K562 (cell line): Measurements from ENCODE around the gene NR3C2. TPM values are rescaled to one million over a fixed set of nuclear protein-coding genes. Genes with fewer than 3 reads are reported as not detected.

Experiments
- ATAC-seq: fragments of 200-7000 bp; cut with Tn5 transposase; 3 replicates; pipeline ENCODE4 v1.9.1; 2020; ENCODE audit warnings: moderate library complexity
- BruUV-seq: library from RNA; stranded (reverse); fragments of 400-500 nt; replicated peaks from 2 replicates; lab custom pipeline; 2021; lab: Mats Ljungman, UMichigan
- CTCF ChIA-PET: fragments of 300-600 bp; formaldehyde crosslinking; extraction: SDS; loops from one replicate; lab custom pipeline; 2021; ENCODE audit warnings: low intra/inter-chr PET ratio; lab: Yijun Ruan, JAX
- POLR2A ChIA-PET: fragments of 300-600, 350-650 bp; sonication (Branson Sonifier 250); formaldehyde crosslinking; extraction: SDS; loops from one replicate; lab custom pipeline; 2021; ENCODE audit warnings: antibody characterized with exemption, inconsistent platforms; lab: Yijun Ruan, JAX
- DNase-seq, 4 experiments: peaks; one replicate each; pipeline versions ENCODE4 v3.0.0 to v3.0.0-alpha.2; 2011 to 2018; ENCODE audit warnings: low spot score in 3 of 4, mixed read lengths in 3 of 4; ENCODE audit errors: extremely low read depth in 1 of 4
- FAIRE-seq: peaks from 2 replicates; lab custom pipeline; 2011; peaks lifted over from hg19 to GRCh38; lab: Jason Lieb, UNC
- H2AFZ ChIP-seq: 2 replicates; pipeline ENCODE4 v1.6.0; 2011; ENCODE audit warnings: low read depth, low read length, control low read depth, inconsistent platforms
- H3K27ac ChIP-seq: fragments of 200-600 bp; 3 replicates; pipeline ENCODE4 v1.8.0; 2011; ENCODE audit warnings: low read depth, mild to moderate bottlenecking, control low read depth, inconsistent platforms, low read length, moderate library complexity, mixed read lengths; ENCODE audit errors: extremely low read depth
- H3K27me3 ChIP-seq, 2 experiments: fragments of 300-600 bp in 1 of 2; 2 replicates in 1 of 2; 3 replicates in 1 of 2; pipeline versions ENCODE4 v1.6.0 to v1.8.0; 2011; ENCODE audit warnings: inconsistent platforms in 2 of 2, low read length in 2 of 2, mild to moderate bottlenecking in 1 of 2, mixed read lengths in 1 of 2, moderate library complexity in 1 of 2; ENCODE audit not compliant: control insufficient read depth in 2 of 2, insufficient read depth in 2 of 2
- H3K36me3 ChIP-seq: fragments of 300-600 bp; 3 replicates; pipeline ENCODE4 v1.8.0; 2011; ENCODE audit warnings: mild to moderate bottlenecking, low read length, inconsistent platforms; ENCODE audit not compliant: control insufficient read depth, insufficient read depth
- H3K4me1 ChIP-seq, 2 experiments: fragments of 200-600 bp in 1 of 2; replicated peaks in 1 of 2; 2 replicates in 1 of 2; 3 replicates in 1 of 2; pipeline versions ENCODE4 v1.5.1 to v1.8.0; 2011; ENCODE audit warnings: inconsistent platforms in 2 of 2, low read length in 2 of 2, mild to moderate bottlenecking in 1 of 2, mixed read lengths in 1 of 2, moderate library complexity in 1 of 2; ENCODE audit not compliant: control insufficient read depth in 2 of 2, insufficient read depth in 2 of 2
- H3K4me2 ChIP-seq: 2 replicates; pipeline ENCODE4 v1.6.1; 2011; ENCODE audit warnings: low read length, control low read depth, inconsistent platforms, mixed read lengths; ENCODE audit not compliant: insufficient read depth
- H3K4me3 ChIP-seq: fragments of 200-600 bp; sonication (generic), shearing (Covaris generic); 2 replicates; pipeline ENCODE4 v1.5.1; 2016; ENCODE audit warnings: control low read depth, inconsistent platforms
- H3K79me2 ChIP-seq: fragments of 200-600 bp; 3 replicates; pipeline ENCODE4 v1.8.0; 2011; ENCODE audit warnings: low read length, inconsistent platforms; ENCODE audit not compliant: control insufficient read depth, insufficient read depth
- H3K9ac ChIP-seq, 2 experiments: 2 replicates each; pipeline versions ENCODE4 v1.6.0 to v1.6.1; 2011; ENCODE audit warnings: low read depth in 2 of 2, low read length in 2 of 2, control low read depth in 1 of 2, inconsistent platforms in 1 of 2, mild to moderate bottlenecking in 1 of 2, mixed read lengths in 1 of 2; ENCODE audit not compliant: insufficient read depth in 1 of 2
- H3K9me1 ChIP-seq: one replicate; pipeline ENCODE4 v1.6.0; 2011; ENCODE audit warnings: inconsistent platforms, mild to moderate bottlenecking, low read length, moderate library complexity; ENCODE audit not compliant: control insufficient read depth, insufficient read depth
- H3K9me3 ChIP-seq: replicated peaks from 2 replicates; pipeline ENCODE4 v1.5.1; 2011; ENCODE audit warnings: low read depth, low read length, inconsistent platforms; ENCODE audit not compliant: control insufficient read depth, insufficient read depth
- H4K20me1 ChIP-seq: replicated peaks from 2 replicates; pipeline ENCODE4 v1.6.1; 2011; ENCODE audit warnings: low read length, inconsistent platforms, mixed read lengths; ENCODE audit not compliant: control insufficient read depth, insufficient read depth
- ARID3A ChIP-seq: IDR thresholded peaks from 2 replicates; pipeline ENCODE4 v1.6.1; 2012; ENCODE audit warnings: low read depth, low read length, improper control_type of control experiment, borderline replicate concordance
- HSF4 ChIP-seq: fragments of 250-450 bp; sonication (Bioruptor Pico); IDR thresholded peaks from 2 replicates; pipeline ENCODE4 v2.1.2; 2022; ENCODE audit warnings: mild to moderate bottlenecking, moderate library complexity, borderline replicate concordance
- SUPT5H ChIP-seq: fragments of 450-650 bp; IDR thresholded peaks from 2 replicates; pipeline ENCODE4 v1.6.1; 2016
- WGBS: fragments of 100-300 bp; shearing (Covaris generic); methylation state at CpG from one replicate; pipeline ENCODE4 v1.1.6; 2016; ENCODE audit warnings: low coverage, mixed read lengths; ENCODE audit not compliant: insufficient coverage; ENCODE audit errors: missing lambda C conversion rate; 5-methylcytosine and 5-hydroxymethylcytosine counted together
- in situ Hi-C: fragments of 300-500 bp; cut with MboI; formaldehyde crosslinking; loops from 4 replicates; pipeline ENCODE4 v1.15.0; 2018; ENCODE audit warnings: inconsistent platforms, mixed read lengths
- intact Hi-C: fragments of 100-400 bp; cut with micrococcal nuclease; formaldehyde crosslinking; loops from 2 replicates; pipeline ENCODE4 v1.14.2; 2022
- polyA plus RNA-seq, 8 experiments: library from polyadenylated mRNA; depleted of rRNA in 4 of 8; stranded (reverse) in 5 of 8; unstranded in 3 of 8; fragments of >200 nt; fragmentation: Nextera tagmentation in 2 of 8; fragmentation: Illumina TruSeq in 1 of 8; extraction: Ambion mirVana in 2 of 8; extraction: Trizol in 1 of 8; gene quantifications; 2 replicates each; pipeline versions ENCODE4 v1.2.1 to v1.2.3, GENCODE V29; 2011 to 2014; ENCODE audit warnings: inconsistent platforms in 1 of 8, missing spikeins in 1 of 8
- total RNA-seq, 7 experiments: library from RNA; depleted of rRNA in 6 of 7; stranded (reverse); fragments of >200 nt in 6 of 7; fragmentation: Illumina TruSeq in 2 of 7; extraction: Trizol in 2 of 7; gene quantifications; 2 replicates each; pipeline versions ENCODE4 v1.2.1 to v1.2.3, GENCODE V29; 2011 to 2021; ENCODE audit warnings: low replicate concordance in 1 of 7
- TF ChIP-seq, protein P1 (sequence below): sonication (generic); formaldehyde crosslinking; IDR thresholded peaks from 2 replicates; pipeline ENCODE4 v1.5.0; 2020; ENCODE audit warnings: missing genetic modification reagents

NR3C2 gene
- total and polyA plus RNA-seq, 9 of the 15 experiments (the other 6 are each of a cell fraction or from before 2014, with no cell fraction given) = 0.01 to 0.28 (median 0.16) TPM; not detected in 2

- Histone ChIP-seq H4K20me1 (no peaks in the 10 kb centered on the region), H3K36me3 (no peaks in the 10 kb centered on the region), H3K9me3 (no peaks in the 10 kb centered on the region), H3K9me1 (no peaks in the 10 kb centered on the region), H3K27ac (no peak overlapping the region), H3K79me2 (no peaks in the 10 kb centered on the region), H3K27me3 (no peaks in the 10 kb centered on the region), H3K4me1 (no peaks in the 10 kb centered on the region), H3K9ac (no peak overlapping the region), H3K4me2 (no peak overlapping the region), H3K4me3 (no peak overlapping the region), H2AFZ (no peak overlapping the region)
- BruUV-seq = no TSS peak
- no peak for ATAC-seq
- DNase-seq = no peak
- POLR2A ChIA-PET = no interaction called here
- in situ Hi-C loops = no loop called here
- CTCF ChIA-PET = no interaction called here
- no peak for TF ChIP-seq SUPT5H
- TF ChIP-seq, protein P1, sequence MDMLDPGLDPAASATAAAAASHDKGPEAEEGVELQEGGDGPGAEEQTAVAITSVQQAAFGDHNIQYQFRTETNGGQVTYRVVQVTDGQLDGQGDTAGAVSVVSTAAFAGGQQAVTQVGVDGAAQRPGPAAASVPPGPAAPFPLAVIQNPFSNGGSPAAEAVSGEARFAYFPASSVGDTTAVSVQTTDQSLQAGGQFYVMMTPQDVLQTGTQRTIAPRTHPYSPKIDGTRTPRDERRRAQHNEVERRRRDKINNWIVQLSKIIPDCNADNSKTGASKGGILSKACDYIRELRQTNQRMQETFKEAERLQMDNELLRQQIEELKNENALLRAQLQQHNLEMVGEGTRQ (CRISPR knock-in tag) = no peak
- intact Hi-C loops = no loop called here
- FAIRE-seq = no peak
- WGBS = 5% methylated on average over 4 of the region's 4 CpGs
These were observed 11.6 kb upstream of the NR3C2 start for GRCh38 chr4:148453833-148454232.

DNA sequence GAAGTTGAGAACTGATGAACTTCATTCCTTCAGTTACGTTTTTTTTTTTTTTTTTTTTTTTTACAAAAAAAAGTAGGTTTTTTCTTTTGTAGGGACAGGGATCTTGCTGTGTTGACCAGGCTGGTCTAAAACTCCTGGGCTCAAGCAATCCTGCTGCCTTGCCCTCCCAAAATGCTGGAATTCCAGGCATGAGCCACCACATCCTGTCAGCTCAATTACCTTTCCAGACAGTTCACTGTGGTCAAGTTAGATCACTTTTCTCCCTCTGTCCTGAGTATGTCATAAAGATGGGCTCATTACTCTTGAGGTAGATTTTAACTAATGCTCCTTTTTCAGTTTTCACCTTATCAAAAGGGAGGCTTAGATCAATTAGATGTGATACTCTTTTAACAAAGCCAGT lies 10.8 kb upstream of the NR3C2 start:
- POLR2A ChIA-PET = no interaction called here

More for the DNA sequence above, 10.8 kb upstream of the NR3C2 start:
- CTCF ChIA-PET = no interaction called here
- no peak overlapping the region for H3K9ac ChIP-seq
- no peak overlapping the region for H2AFZ ChIP-seq
- BruUV-seq = no TSS peak
- intact Hi-C loops (no loop called here), in situ Hi-C loops (no loop called here)
- no peak overlapping the region for H3K4me3 ChIP-seq
- DNase-seq = no peak
- WGBS = 0% methylated on average over 1 of the region's 1 CpG
- H3K27me3 ChIP-seq = no peaks in the 10 kb centered on the region
- no peaks in the 10 kb centered on the region for H3K36me3 ChIP-seq
- no peaks in the 10 kb centered on the region for H3K79me2 ChIP-seq
- H3K27ac ChIP-seq = no peak overlapping the region
- no peaks in the 10 kb centered on the region for H4K20me1 ChIP-seq
- ATAC-seq = no peak
- H3K9me3 ChIP-seq = no peaks in the 10 kb centered on the region
- no peak overlapping the region for H3K4me2 ChIP-seq
- FAIRE-seq = no peak
- H3K4me1 ChIP-seq = no peaks in the 10 kb centered on the region
- TF ChIP-seq ARID3A (no peak), HSF4 (CRISPR knock-in tag) (no peak)
- H3K9me1 ChIP-seq = no peaks in the 10 kb centered on the region
